Measurements from ENCODE around the gene ZNF276. TPM values are rescaled to one million over a fixed set of nuclear protein-coding genes. Genes with fewer than 3 reads are reported as not detected.
"Not testable (repeated sequence)": the region's sequence is repeated elsewhere in the genome, so short reads cannot be mapped to it uniquely, and the experiment has no call there.

Gene ZNF276
- total RNA-seq, 1 experiment from 2014 or later, result 21.8 TPM

- no peaks in the 10 kb centered on the region for H3K27me3 ChIP-seq (ENCODE audit: low read length)
- DNase-seq, result no peak
- no peaks in the 10 kb centered on the region for H3K79me2 ChIP-seq (ENCODE audit: low read length)
- H3K4me1 ChIP-seq (ENCODE audit: low read length), result peaks cover 28% of the 10 kb centered on the region
- no peaks in the 10 kb centered on the region for H3K9me3 ChIP-seq (ENCODE audit: low read length)
- H3K9ac ChIP-seq (ENCODE audit: low read length), result no peak overlapping the region
- no peak overlapping the region for H3K4me3 ChIP-seq (ENCODE audit: low read length)
- H3K9me2 ChIP-seq (replicated peaks; ENCODE audit: insufficient read depth, low read length), result no peaks in the 10 kb centered on the region
- H2AFZ ChIP-seq (ENCODE audit: low read length), result no peak overlapping the region
- H4K20me1 ChIP-seq (ENCODE audit: insufficient read depth, low read depth, low read length), result peaks cover 6% of the 10 kb centered on the region; the same call in 1 of the 2 replicates
- H3K36me3 ChIP-seq (ENCODE audit: insufficient read depth, low read length), result 0 out of 2 replicates have a peak, but pooled peaks cover 2% of the 10 kb centered on the region
- no peak overlapping the region for H3K27ac ChIP-seq (ENCODE audit: low read length)
- H3K4me2 ChIP-seq (ENCODE audit: low read depth, low read length, poor library complexity, severe bottlenecking), result no peak overlapping the region
These were observed 23.6 kb upstream of the ZNF276 start for GRCh38 chr16:89697616-89698331.

GRCh38 chr16:89698717-89699116, 22.6 kb upstream of the ZNF276 start:
- not testable (repeated sequence) for DNase-seq; H3K4me2 ChIP-seq (ENCODE audit: low read depth, low read length, poor library complexity, severe bottlenecking); H3K4me3 ChIP-seq (ENCODE audit: low read length); H4K20me1 ChIP-seq (ENCODE audit: insufficient read depth, low read depth, low read length); H3K79me2 ChIP-seq (ENCODE audit: low read length); H3K9me2 ChIP-seq (replicated peaks; ENCODE audit: insufficient read depth, low read length); H3K9me3 ChIP-seq (ENCODE audit: low read length); H3K36me3 ChIP-seq (ENCODE audit: insufficient read depth, low read length); H3K9ac ChIP-seq (ENCODE audit: low read length); H3K27me3 ChIP-seq (ENCODE audit: low read length); H2AFZ ChIP-seq (ENCODE audit: low read length); H3K27ac ChIP-seq (ENCODE audit: low read length)
- H3K4me1 ChIP-seq (ENCODE audit: low read length), result peaks cover 28% of the 10 kb centered on the region

- H3K27me3 ChIP-seq (ENCODE audit: low read length); H3K27ac ChIP-seq (ENCODE audit: low read length); H4K20me1 ChIP-seq (ENCODE audit: insufficient read depth, low read depth, low read length); DNase-seq; H3K9me2 ChIP-seq (replicated peaks; ENCODE audit: insufficient read depth, low read length); H3K9me3 ChIP-seq (ENCODE audit: low read length); H3K36me3 ChIP-seq (ENCODE audit: insufficient read depth, low read length); H3K79me2 ChIP-seq (ENCODE audit: low read length); H2AFZ ChIP-seq (ENCODE audit: low read length); H3K9ac ChIP-seq (ENCODE audit: low read length): not testable (repeated sequence)
- H3K4me3 ChIP-seq (ENCODE audit: low read length), result peak overlapping the region; percentile 75; the same call in 1 of the 2 replicates
- peaks cover 28% of the 10 kb centered on the region for H3K4me1 ChIP-seq (ENCODE audit: low read length)
- peak overlapping the region; percentile 96 for H3K4me2 ChIP-seq (ENCODE audit: low read depth, low read length, poor library complexity, severe bottlenecking)
These were observed 21.7 kb upstream of the ZNF276 start for GRCh38 chr16:89699629-89700099.

- DNase-seq, result peak; percentile 97
- H4K20me1 ChIP-seq (ENCODE audit: insufficient read depth, low read depth, low read length), result peaks cover 6% of the 10 kb centered on the region; the same call in 1 of the 2 replicates
- H3K9ac ChIP-seq (ENCODE audit: low read length), result peak overlapping the region; percentile 83
- H3K79me2 ChIP-seq (ENCODE audit: low read length), result no peaks in the 10 kb centered on the region
- H3K27me3 ChIP-seq (ENCODE audit: low read length), result no peaks in the 10 kb centered on the region
- H3K4me2 ChIP-seq (ENCODE audit: low read depth, low read length, poor library complexity, severe bottlenecking), result peak overlapping the region; percentile 96
- H2AFZ ChIP-seq (ENCODE audit: low read length), result no peak overlapping the region
- H3K36me3 ChIP-seq (ENCODE audit: insufficient read depth, low read length), result no peaks in the 10 kb centered on the region
- H3K9me2 ChIP-seq (replicated peaks; ENCODE audit: insufficient read depth, low read length), result no peaks in the 10 kb centered on the region
- H3K9me3 ChIP-seq (ENCODE audit: low read length), result no peaks in the 10 kb centered on the region
- H3K27ac ChIP-seq (ENCODE audit: low read length), result peak overlapping the region; percentile 68
- peak overlapping the region; percentile 75 for H3K4me3 ChIP-seq (ENCODE audit: low read length)
- peaks cover 28% of the 10 kb centered on the region for H3K4me1 ChIP-seq (ENCODE audit: low read length)
These were observed 21.2 kb upstream of the ZNF276 start for GRCh38 chr16:89700100-89700648.

- no peak overlapping the region for H2AFZ ChIP-seq (ENCODE audit: low read length)
- H3K27ac ChIP-seq (ENCODE audit: low read length), result peak overlapping the region; percentile 68
These were observed 20.5 kb upstream of the ZNF276 start for GRCh38 chr16:89700649-89701424.

GRCh38 chr16:89701425-89702406, 19.6 kb upstream of the ZNF276 start, which contains the start of gene SPATA2L:
TSS of gene SPATA2L (minus strand) at chr16:89701705. CDS start at chr16:89701232, 473 bp downstream.
- Histone ChIP-seq H3K4me3 (ENCODE audit: low read length) (peak within 1 kb of the TSS; percentile 75), H4K20me1 (ENCODE audit: insufficient read depth, low read depth, low read length) (peaks cover 6% of the 10 kb centered on the region; the same call in 1 of the 2 replicates), H3K36me3 (ENCODE audit: insufficient read depth, low read length) (no peaks in the 10 kb centered on the region), H3K4me2 (ENCODE audit: low read depth, low read length, poor library complexity, severe bottlenecking) (peak within 1 kb of the TSS; percentile 96), H3K27me3 (ENCODE audit: low read length) (no peaks in the 10 kb centered on the region), H3K9me3 (ENCODE audit: low read length) (no peaks in the 10 kb centered on the region), H3K9me2 (replicated peaks; ENCODE audit: insufficient read depth, low read length) (no peaks in the 10 kb centered on the region), H2AFZ (ENCODE audit: low read length) (peak within 1 kb of the TSS; percentile 80), H3K4me1 (ENCODE audit: low read length) (peaks cover 26% of the 10 kb centered on the region), H3K79me2 (ENCODE audit: low read length) (no peaks in the 10 kb centered on the region), H3K9ac (ENCODE audit: low read length) (peak within 1 kb of the TSS; percentile 83), H3K27ac (ENCODE audit: low read length) (peak within 1 kb of the TSS; percentile 68)
- peak; percentile 99 for DNase-seq

More at GRCh38 chr16:89700649-89701424, 20.5 kb upstream of the ZNF276 start:
- H3K9me2 ChIP-seq (replicated peaks; ENCODE audit: insufficient read depth, low read length), result no peaks in the 10 kb centered on the region
- H3K9me3 ChIP-seq (ENCODE audit: low read length), result no peaks in the 10 kb centered on the region
- H3K4me3 ChIP-seq (ENCODE audit: low read length), result peak overlapping the region; percentile 75
- H3K4me1 ChIP-seq (ENCODE audit: low read length), result peaks cover 28% of the 10 kb centered on the region
- DNase-seq, result peak; percentile 86
- H3K27me3 ChIP-seq (ENCODE audit: low read length), result no peaks in the 10 kb centered on the region
- H3K79me2 ChIP-seq (ENCODE audit: low read length), result no peaks in the 10 kb centered on the region
- peak overlapping the region; percentile 83 for H3K9ac ChIP-seq (ENCODE audit: low read length)
- H3K4me2 ChIP-seq (ENCODE audit: low read depth, low read length, poor library complexity, severe bottlenecking), result peak overlapping the region; percentile 96
- H4K20me1 ChIP-seq (ENCODE audit: insufficient read depth, low read depth, low read length), result peaks cover 6% of the 10 kb centered on the region; the same call in 1 of the 2 replicates
- H3K36me3 ChIP-seq (ENCODE audit: insufficient read depth, low read length), result no peaks in the 10 kb centered on the region

- Histone ChIP-seq H3K27me3 (ENCODE audit: low read length) (no peaks in the 10 kb centered on the region), H3K9me2 (replicated peaks; ENCODE audit: insufficient read depth, low read length) (no peaks in the 10 kb centered on the region), H2AFZ (ENCODE audit: low read length) (no peak overlapping the region), H3K4me1 (ENCODE audit: low read length) (peaks cover 26% of the 10 kb centered on the region), H3K9ac (ENCODE audit: low read length) (no peak overlapping the region), H3K27ac (ENCODE audit: low read length) (no peak overlapping the region), H3K79me2 (ENCODE audit: low read length) (no peaks in the 10 kb centered on the region), H3K9me3 (ENCODE audit: low read length) (no peaks in the 10 kb centered on the region), H3K36me3 (ENCODE audit: insufficient read depth, low read length) (no peaks in the 10 kb centered on the region), H3K4me2 (ENCODE audit: low read depth, low read length, poor library complexity, severe bottlenecking) (no peak overlapping the region), H4K20me1 (ENCODE audit: insufficient read depth, low read depth, low read length) (peaks cover 6% of the 10 kb centered on the region; the same call in 1 of the 2 replicates), H3K4me3 (ENCODE audit: low read length) (no peak overlapping the region)
- no peak for DNase-seq
These were observed 17.1 kb upstream of the ZNF276 start for GRCh38 chr16:89704281-89704680.

Measured in Karpas-422 (cell line).